ENCODE measurements around the gene CDC14A.

DNA sequence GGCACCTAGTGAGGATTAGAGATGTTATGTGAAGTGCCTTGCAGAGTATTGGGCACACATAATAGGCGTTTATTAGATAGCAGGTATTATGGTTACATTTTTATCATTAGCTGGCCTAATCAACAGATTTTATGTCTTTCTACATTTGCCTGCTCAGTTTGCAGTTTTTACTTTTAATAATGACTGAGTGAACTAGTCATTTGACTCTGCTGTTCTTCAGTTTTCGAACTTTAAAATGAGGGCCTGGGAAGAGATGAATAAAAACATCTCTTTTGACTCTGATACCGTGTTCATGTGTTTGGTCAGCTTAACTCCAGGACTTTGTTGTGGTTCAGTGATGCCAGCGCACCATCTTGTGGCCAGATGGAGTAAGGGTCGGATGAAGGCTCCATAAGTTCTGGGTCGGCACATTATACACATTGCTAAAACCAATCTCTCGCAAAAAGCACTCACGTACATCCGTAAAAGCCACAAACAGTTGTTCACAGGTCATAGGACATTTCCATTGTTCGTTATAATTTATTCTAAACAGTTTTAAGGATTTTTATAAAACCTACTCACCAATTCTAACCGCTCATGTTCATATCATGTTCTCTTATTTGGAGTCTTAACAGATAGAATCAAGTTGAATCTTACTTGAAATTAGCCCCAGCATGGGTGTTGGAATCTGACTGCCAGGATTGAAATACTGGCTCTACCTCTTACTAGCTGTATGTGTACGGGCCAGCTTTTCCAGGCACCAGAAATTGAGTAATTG is 107.2 kb downstream of the CDC14A start:
- TF ChIP-seq POLR2AphosphoS5 (IDR thresholded peaks at IDR 0.05): no peak
- TF ChIP-seq CTCF (IDR thresholded peaks at IDR 0.05): peak; percentile 80 to 90 (median 88)
